Ishikawa (cell line): Measurements from ENCODE around the gene ALKBH5.

ENCODE experiments used
- CEBPB ChIP-seq: IDR thresholded peaks from 2 replicates; pipeline ENCODE4 v1.6.1; 2012
- CREB1 ChIP-seq: IDR thresholded peaks from 2 replicates; pipeline ENCODE4 v1.6.1; 2012; ENCODE audit warnings: low read depth
- EGR1 ChIP-seq: IDR thresholded peaks from 2 replicates; pipeline ENCODE4 v1.6.1; 2012
- EP300 ChIP-seq: IDR thresholded peaks from 2 replicates; pipeline ENCODE4 v1.6.1; 2012; ENCODE audit warnings: borderline replicate concordance
- FOXM1 ChIP-seq: IDR thresholded peaks from 2 replicates; pipeline ENCODE4 v1.6.1; 2012; ENCODE audit warnings: low read depth, borderline replicate concordance
- NFIC ChIP-seq: IDR thresholded peaks from 2 replicates; pipeline ENCODE4 v1.6.1; 2012
- RAD21 ChIP-seq: IDR thresholded peaks from 2 replicates; pipeline ENCODE4 v1.6.1; 2012; ENCODE audit warnings: low read depth
- REST ChIP-seq: IDR thresholded peaks from 2 replicates; pipeline ENCODE4 v1.6.1; 2012; ENCODE audit warnings: low read depth, mild to moderate bottlenecking
- TAF1 ChIP-seq: IDR thresholded peaks from 2 replicates; pipeline ENCODE4 v1.6.1; 2012; ENCODE audit warnings: low read depth, mild to moderate bottlenecking
- TCF12 ChIP-seq: IDR thresholded peaks from 2 replicates; pipeline ENCODE4 v1.6.1; 2012; ENCODE audit warnings: low read depth
- TEAD4 ChIP-seq: IDR thresholded peaks from 2 replicates; pipeline ENCODE4 v1.6.1; 2012
- USF1 ChIP-seq: IDR thresholded peaks from 2 replicates; pipeline ENCODE4 v1.6.1; 2012
- YY1 ChIP-seq: IDR thresholded peaks from 2 replicates; pipeline ENCODE4 v1.6.1; 2012; ENCODE audit warnings: low read depth
- ZBTB7A ChIP-seq: IDR thresholded peaks from 2 replicates; pipeline ENCODE4 v1.6.1; 2012; ENCODE audit warnings: low read depth
- TF ChIP-seq, protein P1 (sequence below): IDR thresholded peaks from 2 replicates; pipeline ENCODE4 v1.6.1; 2012

The ALKBH5 gene

GRCh38 chr17:18230288-18231141 is 46.9 kb downstream of the ALKBH5 start:
- no peak for TF ChIP-seq ZBTB7A
- TF ChIP-seq, protein P1, sequence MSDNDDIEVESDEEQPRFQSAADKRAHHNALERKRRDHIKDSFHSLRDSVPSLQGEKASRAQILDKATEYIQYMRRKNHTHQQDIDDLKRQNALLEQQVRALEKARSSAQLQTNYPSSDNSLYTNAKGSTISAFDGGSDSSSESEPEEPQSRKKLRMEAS = no peak
- no peak for TF ChIP-seq FOXM1
- no peak for TF ChIP-seq TAF1
- no peak for TF ChIP-seq CREB1
- TF ChIP-seq EGR1 = no peak
- TF ChIP-seq EP300 = no peak
- TF ChIP-seq TCF12 = no peak
- no peak for TF ChIP-seq REST
- TF ChIP-seq TEAD4 = no peak
- no peak for TF ChIP-seq CEBPB
- no peak for TF ChIP-seq NFIC
- no peak for TF ChIP-seq USF1
- no peak for TF ChIP-seq YY1
- no peak for TF ChIP-seq RAD21

- TF ChIP-seq TAF1 (no peak), TCF12 (no peak)
These were observed 47.5 kb downstream of the ALKBH5 start for GRCh38 chr17:18231164-18231563.

DNA sequence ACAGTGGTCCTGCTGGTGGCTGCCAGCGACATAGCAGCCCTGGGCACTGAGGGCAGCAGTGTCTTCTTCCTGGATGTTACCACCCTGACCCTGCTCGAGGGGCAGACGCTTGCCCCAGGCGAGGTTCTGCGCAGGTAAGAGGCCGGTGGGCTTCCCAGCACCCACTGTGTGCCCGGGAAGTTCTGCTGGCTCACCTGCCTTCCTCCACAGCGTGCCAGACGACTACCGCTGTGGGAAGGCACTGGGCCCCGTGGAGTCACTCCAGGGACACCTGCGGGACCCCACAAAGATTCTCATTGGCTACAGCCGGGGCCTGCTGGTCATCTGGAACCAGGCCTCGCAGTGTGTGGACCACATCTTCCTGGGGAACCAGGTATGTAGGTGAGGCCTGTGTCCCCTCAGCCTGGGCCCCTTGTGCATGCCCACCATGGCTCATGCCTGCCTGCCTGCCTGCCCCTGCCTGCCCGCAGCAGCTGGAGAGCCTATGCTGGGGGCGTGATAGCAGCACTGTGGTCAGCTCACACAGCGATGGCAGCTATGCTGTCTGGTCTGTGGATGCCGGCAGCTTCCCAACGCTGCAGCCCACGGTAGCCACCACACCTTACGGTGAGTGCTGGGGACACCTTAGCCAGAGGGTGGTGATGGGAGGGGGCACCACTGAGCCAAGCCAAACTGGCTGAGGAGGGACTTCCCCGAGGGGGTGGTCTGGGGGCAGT is 50.3 kb downstream of the ALKBH5 start:
- TF ChIP-seq FOXM1 (no peak), RAD21 (no peak), NFIC (no peak), EGR1 (no peak), YY1 (no peak)
- TF ChIP-seq, protein P1 = no peak

- no peak for TF ChIP-seq FOXM1
- no peak for TF ChIP-seq TCF12
- no peak for TF ChIP-seq CREB1
- TF ChIP-seq USF1 = no peak
- TF ChIP-seq, protein P1 = no peak
- no peak for TF ChIP-seq EGR1
- TF ChIP-seq NFIC = no peak
- no peak for TF ChIP-seq ZBTB7A
- TF ChIP-seq EP300 = no peak
- no peak for TF ChIP-seq TAF1
- no peak for TF ChIP-seq TEAD4
- no peak for TF ChIP-seq RAD21
- TF ChIP-seq YY1 = no peak
- TF ChIP-seq CEBPB = no peak
- TF ChIP-seq REST = no peak
These were observed 51.3 kb downstream of the ALKBH5 start for GRCh38 chr17:18234853-18235380.

GRCh38 chr17:18235743-18236256 is 52.2 kb downstream of the ALKBH5 start:
- TF ChIP-seq EP300 = no peak
- TF ChIP-seq CREB1 = no peak
- no peak for TF ChIP-seq REST
- no peak for TF ChIP-seq USF1
- no peak for TF ChIP-seq NFIC
- no peak for TF ChIP-seq EGR1
- TF ChIP-seq TEAD4 = no peak
- no peak for TF ChIP-seq TAF1
- no peak for TF ChIP-seq ZBTB7A
- no peak for TF ChIP-seq FOXM1
- no peak for TF ChIP-seq YY1
- TF ChIP-seq, protein P1 = no peak
- TF ChIP-seq CEBPB = no peak
- no peak for TF ChIP-seq RAD21
- no peak for TF ChIP-seq TCF12
